Measurements from ENCODE around the gene ZBTB20. TPM values are rescaled to one million over a fixed set of nuclear protein-coding genes. Genes with fewer than 3 reads are reported as not detected.

ZBTB20 gene
- total RNA-seq, 1 donor from 2014 or later = 61.0 TPM

DNA sequence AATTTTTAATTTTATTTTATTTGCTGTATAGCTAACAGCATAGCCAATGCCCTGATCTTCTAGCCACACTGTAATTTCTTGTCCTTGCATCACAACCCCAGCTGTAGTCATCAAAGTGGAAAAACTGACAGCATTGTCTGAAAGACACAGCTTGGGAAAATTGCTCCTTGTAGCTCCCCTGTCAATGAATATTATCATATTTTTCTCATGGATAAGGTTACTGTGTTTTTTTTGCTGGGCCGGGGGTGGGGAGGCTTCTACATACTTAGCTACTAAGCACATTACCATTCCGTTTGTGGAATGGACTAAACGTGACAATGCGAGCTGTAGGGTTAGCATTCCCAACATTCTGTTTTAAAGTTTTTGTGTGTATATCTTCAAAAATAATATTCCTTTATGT is 472.0 kb downstream of the ZBTB20 start:
- no peak for ATAC-seq
- no peak overlapping the region for H3K4me3 ChIP-seq
- TF ChIP-seq, protein P1, sequence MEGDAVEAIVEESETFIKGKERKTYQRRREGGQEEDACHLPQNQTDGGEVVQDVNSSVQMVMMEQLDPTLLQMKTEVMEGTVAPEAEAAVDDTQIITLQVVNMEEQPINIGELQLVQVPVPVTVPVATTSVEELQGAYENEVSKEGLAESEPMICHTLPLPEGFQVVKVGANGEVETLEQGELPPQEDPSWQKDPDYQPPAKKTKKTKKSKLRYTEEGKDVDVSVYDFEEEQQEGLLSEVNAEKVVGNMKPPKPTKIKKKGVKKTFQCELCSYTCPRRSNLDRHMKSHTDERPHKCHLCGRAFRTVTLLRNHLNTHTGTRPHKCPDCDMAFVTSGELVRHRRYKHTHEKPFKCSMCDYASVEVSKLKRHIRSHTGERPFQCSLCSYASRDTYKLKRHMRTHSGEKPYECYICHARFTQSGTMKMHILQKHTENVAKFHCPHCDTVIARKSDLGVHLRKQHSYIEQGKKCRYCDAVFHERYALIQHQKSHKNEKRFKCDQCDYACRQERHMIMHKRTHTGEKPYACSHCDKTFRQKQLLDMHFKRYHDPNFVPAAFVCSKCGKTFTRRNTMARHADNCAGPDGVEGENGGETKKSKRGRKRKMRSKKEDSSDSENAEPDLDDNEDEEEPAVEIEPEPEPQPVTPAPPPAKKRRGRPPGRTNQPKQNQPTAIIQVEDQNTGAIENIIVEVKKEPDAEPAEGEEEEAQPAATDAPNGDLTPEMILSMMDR (IDR thresholded peaks at IDR 0.05) = no peak
- no peaks in the 10 kb centered on the region for H3K36me3 ChIP-seq
- intact Hi-C loops (cut with DNase I) = no loop called here
- H3K27ac ChIP-seq = no peak overlapping the region
- H3K9me3 ChIP-seq = no peaks in the 10 kb centered on the region
- DNase-seq = no peak
- no peaks in the 10 kb centered on the region for H3K27me3 ChIP-seq
- H3K4me1 ChIP-seq = no peaks in the 10 kb centered on the region

DNA sequence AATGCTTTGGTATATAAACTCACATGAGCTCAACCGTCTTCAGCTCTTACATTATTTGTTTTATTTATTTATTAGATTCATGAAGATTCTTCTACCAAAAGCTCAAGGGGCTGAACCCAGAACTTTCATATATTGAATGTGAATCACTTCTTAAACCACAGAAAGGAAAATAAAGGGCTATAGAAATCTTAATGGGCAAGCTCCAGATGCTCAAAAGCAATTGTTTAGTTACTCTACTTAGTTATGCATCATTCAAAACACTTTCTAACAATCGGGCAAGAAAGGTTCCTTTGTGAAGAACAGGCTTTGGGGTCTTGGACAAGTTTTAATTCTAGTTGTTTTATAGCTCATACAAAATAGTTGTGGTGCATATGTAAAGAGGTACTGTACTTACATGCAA is 473.1 kb downstream of the ZBTB20 start:
- ATAC-seq (no peak), DNase-seq (no peak)
- Histone ChIP-seq H3K27ac (no peak overlapping the region), H3K36me3 (no peaks in the 10 kb centered on the region), H3K9me3 (no peaks in the 10 kb centered on the region), H3K4me1 (no peaks in the 10 kb centered on the region), H3K27me3 (no peaks in the 10 kb centered on the region), H3K4me3 (no peak overlapping the region)
- TF ChIP-seq, protein P1 (IDR thresholded peaks at IDR 0.05) = no peak
- intact Hi-C loops (cut with DNase I) = no loop called here

DNA sequence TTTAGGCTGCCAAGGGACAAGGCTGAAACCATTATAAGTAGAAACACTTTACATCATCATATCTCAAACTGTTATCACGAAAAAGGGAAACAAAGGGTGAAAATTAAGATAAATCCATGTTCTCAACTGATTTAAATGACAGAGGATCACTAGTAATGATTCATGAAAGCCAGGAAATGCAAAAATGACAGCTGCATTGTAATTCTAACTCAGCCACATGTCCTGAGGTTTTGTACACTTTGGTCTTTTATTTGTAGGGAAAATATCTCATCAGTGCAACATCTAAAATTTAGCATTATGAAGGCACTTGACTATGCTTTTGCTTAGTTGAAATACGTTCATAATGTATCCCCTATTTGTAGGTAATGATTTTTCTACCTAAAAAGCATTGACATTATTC is 473.6 kb downstream of the ZBTB20 start:
- TF ChIP-seq, protein P1 (IDR thresholded peaks at IDR 0.05) = no peak
- intact Hi-C loops (cut with DNase I) = no loop called here

DNA sequence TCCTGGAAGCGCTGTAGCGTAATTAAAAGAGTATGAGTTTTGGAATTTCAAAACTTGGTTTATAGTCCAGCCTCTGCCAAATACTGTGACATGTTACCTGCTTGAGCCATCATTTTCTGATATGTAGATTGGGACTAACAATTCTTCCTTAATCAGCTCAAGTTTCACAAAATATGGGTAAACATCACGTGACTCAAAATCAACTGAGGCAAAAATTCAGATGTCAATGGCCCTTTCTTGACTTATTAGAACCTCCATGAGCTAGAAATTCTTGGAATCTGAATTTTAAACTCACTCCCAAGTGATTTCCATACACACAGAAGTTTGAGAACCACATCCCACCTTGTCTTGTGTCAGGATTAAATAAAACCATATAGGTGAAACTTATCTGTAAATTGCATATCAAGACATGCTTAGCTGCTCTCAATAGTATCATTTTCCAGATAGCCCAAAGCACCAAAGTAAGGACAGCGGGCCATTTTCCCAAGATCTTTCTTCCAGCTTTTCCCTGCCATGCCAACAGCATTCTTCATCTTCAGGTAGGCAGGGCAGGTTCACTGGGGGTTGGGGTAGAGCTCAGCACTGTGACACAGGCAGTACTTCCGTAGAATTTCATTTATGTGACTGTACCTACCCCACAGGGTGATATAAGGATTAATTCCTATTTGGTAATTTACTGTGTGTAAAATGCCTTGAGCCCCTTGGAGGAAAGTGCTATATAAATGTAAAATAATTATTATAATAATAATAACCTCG is 474.2 kb downstream of the ZBTB20 start:
- H3K36me3 ChIP-seq = no peaks in the 10 kb centered on the region
- no peak overlapping the region for H3K4me3 ChIP-seq
- intact Hi-C loops (cut with DNase I) = no loop called here
- TF ChIP-seq, protein P1 (IDR thresholded peaks at IDR 0.05) = no peak
- no peaks in the 10 kb centered on the region for H3K4me1 ChIP-seq
- H3K27ac ChIP-seq = no peak overlapping the region
- no peaks in the 10 kb centered on the region for H3K9me3 ChIP-seq
- no peak for ATAC-seq
- no peaks in the 10 kb centered on the region for H3K27me3 ChIP-seq
- no peak for DNase-seq

More for the DNA sequence above, 473.6 kb downstream of the ZBTB20 start:
- Histone ChIP-seq H3K27ac (no peak overlapping the region), H3K9me3 (no peaks in the 10 kb centered on the region), H3K27me3 (no peaks in the 10 kb centered on the region), H3K4me1 (no peaks in the 10 kb centered on the region), H3K4me3 (no peak overlapping the region), H3K36me3 (no peaks in the 10 kb centered on the region)
- ATAC-seq (no peak), DNase-seq (no peak)

DNA sequence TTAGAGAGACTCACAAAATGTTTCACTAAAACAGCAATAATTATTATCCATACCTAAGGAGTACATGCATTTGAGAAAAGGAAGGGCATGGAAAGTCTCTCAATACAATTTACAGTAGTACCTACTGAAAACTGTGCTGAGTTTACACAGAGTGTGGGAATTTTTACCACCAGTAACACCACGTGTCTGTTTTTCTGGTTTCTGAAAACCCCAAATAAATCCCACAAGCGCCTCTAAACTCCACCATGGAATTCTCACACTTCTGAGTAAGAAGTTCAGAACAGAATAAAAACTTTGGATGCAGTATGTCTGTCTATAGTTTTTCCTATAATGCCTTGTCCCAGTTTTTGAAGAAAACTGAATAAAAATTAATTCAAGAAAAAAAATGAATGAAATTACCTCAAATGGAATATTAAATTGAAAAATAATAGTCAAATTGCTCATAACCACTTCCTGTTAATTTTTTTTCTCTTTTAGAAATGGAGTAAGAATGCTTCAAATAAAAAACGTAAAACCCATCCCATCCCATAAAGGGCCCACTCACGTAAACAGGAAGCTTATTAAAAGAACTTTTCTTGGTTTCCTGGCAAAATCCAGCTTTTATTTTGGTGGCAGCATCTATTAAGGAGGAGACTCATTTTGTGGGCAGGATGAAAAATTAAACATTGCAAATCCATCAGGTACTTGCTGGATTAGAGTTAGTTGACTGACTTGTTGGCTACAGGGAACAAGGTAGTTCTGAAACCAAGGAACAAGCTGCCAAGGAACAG is 475.2 kb downstream of the ZBTB20 start:
- no peaks in the 10 kb centered on the region for H3K4me1 ChIP-seq
- no peak overlapping the region for H3K27ac ChIP-seq
- no peaks in the 10 kb centered on the region for H3K36me3 ChIP-seq
- no peak overlapping the region for H3K4me3 ChIP-seq
- H3K9me3 ChIP-seq = no peaks in the 10 kb centered on the region
- no peak for DNase-seq
- TF ChIP-seq, protein P1 (IDR thresholded peaks at IDR 0.05) = no peak
- intact Hi-C loops (cut with DNase I) = no loop called here
- no peak for ATAC-seq
- no peaks in the 10 kb centered on the region for H3K27me3 ChIP-seq

Measured in upper lobe of right lung (tissue), 1 donor.